AG04450 (cell line): ENCODE measurements around the gene COASY. TPM values are rescaled to one million over a fixed set of nuclear protein-coding genes. Genes with fewer than 3 reads are reported as not detected.

Experiments
- CTCF ChIA-PET: fragments of 300-600, 350-600 bp; formaldehyde crosslinking; extraction: SDS; loops from one replicate; lab custom pipeline; 2022; ENCODE audit warnings: antibody characterized with exemption, inconsistent platforms; lab: Charles Lee
- POLR2A ChIA-PET: fragments of 350-600 bp; formaldehyde crosslinking; extraction: SDS; loops from one replicate; lab custom pipeline; 2021; ENCODE audit warnings: antibody characterized with exemption, inconsistent platforms; lab: Yijun Ruan, JAX
- DNase-seq: peaks from one replicate; pipeline ENCODE4 v3.0.0-alpha.2; 2011; ENCODE audit warnings: low read depth, low spot score
- H3K27ac ChIP-seq: one replicate; pipeline ENCODE4 v1.5.1; 2012; ENCODE audit warnings: low read depth, low read length, control low read depth
- H3K27me3 ChIP-seq: one replicate; pipeline ENCODE4 v1.6.0; 2012; ENCODE audit warnings: low read length; ENCODE audit not compliant: control insufficient read depth, insufficient read depth
- H3K4me3 ChIP-seq: 2 replicates; pipeline ENCODE4 v1.5.1; 2011; ENCODE audit warnings: mild to moderate bottlenecking, low read depth, low read length, control low read depth
- H3K9me3 ChIP-seq: 2 replicates; pipeline ENCODE4 v1.5.1; 2012; ENCODE audit warnings: low read length; ENCODE audit not compliant: control insufficient read depth, insufficient read depth
- CTCF ChIP-seq: IDR thresholded peaks from 2 replicates; pipeline ENCODE4 v1.5.1; 2011; ENCODE audit warnings: low read depth, low read length, control low read depth, inconsistent platforms
- polyA plus RNA-seq: library from polyadenylated mRNA; depleted of rRNA; stranded (reverse); fragments of >200 nt; gene quantifications from 2 replicates; pipeline ENCODE4 v1.2.3, GENCODE V29; 2011

COASY gene
- polyA plus RNA-seq, 1 experiment, result 29.4 TPM

GRCh38 chr17:42553161-42553818 is 8.7 kb upstream of the COASY start:
- Histone ChIP-seq H3K27me3 (no peaks in the 10 kb centered on the region), H3K27ac (no peak overlapping the region), H3K9me3 (no peaks in the 10 kb centered on the region; the same call in 1 of the 2 replicates), H3K4me3 (peak overlapping the region; percentile 90)
- ChIA-PET CTCF (no interaction called here), POLR2A (interaction anchor here (1.7 kb wide), 1 partner anchor 33 kb away, joined by 7 read pairs; no protein-coding TSS in a partner anchor)
- TF ChIP-seq CTCF, result no peak
- DNase-seq, result no peak

GRCh38 chr17:42553866-42554249 is 8.1 kb upstream of the COASY start:
- TF ChIP-seq CTCF, result no peak
- H3K4me3 ChIP-seq, result peak overlapping the region; percentile 90
- no peaks in the 10 kb centered on the region for H3K27me3 ChIP-seq
- POLR2A ChIA-PET, result interaction anchor here (1.2 to 1.7 kb wide), 2 partner anchors 17 to 34 kb away, joined by 5 to 7 read pairs; no protein-coding TSS in a partner anchor
- H3K9me3 ChIP-seq, result no peaks in the 10 kb centered on the region; the same call in 1 of the 2 replicates
- CTCF ChIA-PET, result no interaction called here
- no peak for DNase-seq
- H3K27ac ChIP-seq, result peak overlapping the region; percentile 52

GRCh38 chr17:42554250-42555121 is 7.5 kb upstream of the COASY start:
- H3K9me3 ChIP-seq, result no peaks in the 10 kb centered on the region; the same call in 1 of the 2 replicates
- no peak for TF ChIP-seq CTCF
- no peak for DNase-seq
- ChIA-PET CTCF (no interaction called here), POLR2A (interaction anchor here (0.6 to 1.7 kb wide), 3 partner anchors 18 to 584 kb away, joined by 4 to 7 read pairs (median 5); no protein-coding TSS in a partner anchor)
- peak overlapping the region; percentile 90 for H3K4me3 ChIP-seq
- peak overlapping the region; percentile 57 for H3K27ac ChIP-seq
- no peaks in the 10 kb centered on the region for H3K27me3 ChIP-seq

- Histone ChIP-seq H3K27me3 (no peaks in the 10 kb centered on the region), H3K9me3 (no peaks in the 10 kb centered on the region; the same call in 1 of the 2 replicates), H3K4me3 (peak overlapping the region; percentile 90), H3K27ac (peak overlapping the region; percentile 57)
- POLR2A ChIA-PET, result interaction anchor here (1.2 to 1.7 kb wide), 2 partner anchors 18 to 35 kb away, joined by 5 to 7 read pairs; no protein-coding TSS in a partner anchor
- CTCF ChIA-PET, result no interaction called here
- no peak for DNase-seq
- TF ChIP-seq CTCF, result no peak
These were observed 6.8 kb upstream of the COASY start for GRCh38 chr17:42555122-42555622.
